CD4-positive, CD25-positive, alpha-beta regulatory T cell (primary cell): ENCODE data around the gene NOL3. TPM values are rescaled to one million over a fixed set of nuclear protein-coding genes. Genes with fewer than 3 reads are reported as not detected.
A peak's percentile ranks its signal among the peaks of the same experiment; 100 is the strongest.

Experiments
- ATAC-seq, 2 donors: fragments of 150-1000 bp; cut with Tn5 transposase; one replicate each; pipeline ENCODE4 v1.10.0; 2021; ENCODE audit warnings: low read depth in 2 of 2, moderate number of reproducible peaks in 2 of 2, moderate library complexity in 1 of 2
- DNase-seq, 3 donors: peaks; one replicate each; pipeline versions ENCODE4 v3.0.0 to v3.0.0-alpha.2; 2012 to 2022; ENCODE audit warnings: mixed read lengths in 1 of 3
- H3K27ac ChIP-seq: one replicate; pipeline ENCODE4 v1.7.0; 2013; ENCODE audit warnings: mild to moderate bottlenecking, low read length; ENCODE audit not compliant: insufficient read depth, poor library complexity, severe bottlenecking
- H3K27me3 ChIP-seq: one replicate; pipeline ENCODE4 v1.7.0; 2013; ENCODE audit warnings: low read length; ENCODE audit not compliant: control insufficient read depth, insufficient read depth
- H3K36me3 ChIP-seq: one replicate; pipeline ENCODE4 v1.7.0; 2013; ENCODE audit warnings: mild to moderate bottlenecking, low read length, moderate library complexity; ENCODE audit not compliant: control insufficient read depth, insufficient read depth
- H3K4me1 ChIP-seq: 2 replicates; pipeline ENCODE4 v1.7.0; 2013; ENCODE audit warnings: mild to moderate bottlenecking, low read length; ENCODE audit not compliant: insufficient read depth, control insufficient read depth, poor library complexity, severe bottlenecking
- H3K4me3 ChIP-seq: one replicate; pipeline ENCODE4 v1.7.0; 2013; ENCODE audit warnings: low read depth, mild to moderate bottlenecking, low read length, moderate library complexity
- H3K9me3 ChIP-seq, 2 experiments: 1 replicate in 1 of 2; 2 replicates in 1 of 2; pipeline ENCODE4 v1.7.0; 2013; ENCODE audit warnings: low read length in 2 of 2, mild to moderate bottlenecking in 1 of 2, moderate library complexity in 1 of 2; ENCODE audit not compliant: control insufficient read depth in 2 of 2
- H3K27ac Mint-ChIP-seq, 3 donors: one replicate each; pipeline ENCODE4 v1.8.0; 2020 to 2022; ENCODE audit warnings: mild to moderate bottlenecking in 3 of 3, mixed read lengths in 3 of 3, moderate library complexity in 2 of 3
- H3K27me3 Mint-ChIP-seq: one replicate; pipeline ENCODE4 v1.8.0; 2022; ENCODE audit warnings: mild to moderate bottlenecking, mixed read lengths
- H3K36me3 Mint-ChIP-seq: one replicate; pipeline ENCODE4 v1.8.0; 2020; ENCODE audit warnings: mixed read lengths
- H3K4me1 Mint-ChIP-seq, 4 donors: one replicate each; pipeline ENCODE4 v1.8.0; 2020 to 2022; ENCODE audit warnings: mixed read lengths in 4 of 4, mild to moderate bottlenecking in 1 of 4
- H3K4me3 Mint-ChIP-seq, 4 donors: one replicate each; pipeline ENCODE4 v1.8.0; 2020 to 2022; ENCODE audit warnings: mild to moderate bottlenecking in 4 of 4, mixed read lengths in 4 of 4, moderate library complexity in 3 of 4
- H3K9me3 Mint-ChIP-seq, 7 donors: one replicate each; pipeline ENCODE4 v1.8.0; 2020 to 2022; ENCODE audit warnings: mixed read lengths in 7 of 7, mild to moderate bottlenecking in 3 of 7, moderate library complexity in 2 of 7
- polyA plus RNA-seq, 4 donors: library from polyadenylated mRNA; unstranded; fragments of 300-500 nt; fragmentation: Illumina TruSeq; gene quantifications; one replicate each; pipeline ENCODE4 v1.2.3, GENCODE V29; 2021
- total RNA-seq: library from RNA; stranded (reverse); gene quantifications from one replicate; pipeline ENCODE4 v1.2.3, GENCODE V29; 2022

Gene NOL3
- total and polyA plus RNA-seq, 5 donors from 2014 or later = 2.3 TPM; not detected in 4

GRCh38 chr16:67184453-67184994, 14.2 kb downstream of the NOL3 start:
- peaks cover 18% of the 10 kb centered on the region for H3K4me1 ChIP-seq
- no peaks in the 10 kb centered on the region for H3K9me3 ChIP-seq
- H3K27ac ChIP-seq = peak overlapping the region; percentile 94
- no peaks in the 10 kb centered on the region for H3K36me3 ChIP-seq
- peak overlapping the region in 3 of 4 donors; percentile 88 to 94 (median 92) for H3K4me3 Mint-ChIP-seq
- peaks cover 10% of the 10 kb centered on the region for H3K27me3 Mint-ChIP-seq
- H3K27ac Mint-ChIP-seq = peak overlapping the region in 1 of 3 donors; percentile 74
- ATAC-seq (no peak), DNase-seq (no peak)
- peaks cover 4 to 17% (median 7%) of the 10 kb centered on the region in 4 donors for H3K4me1 Mint-ChIP-seq
- H3K36me3 Mint-ChIP-seq = no peaks in the 10 kb centered on the region
- peaks cover 3% of the 10 kb centered on the region for H3K27me3 ChIP-seq
- H3K4me3 ChIP-seq = peak overlapping the region; percentile 77
- H3K9me3 Mint-ChIP-seq = no peaks in the 10 kb centered on the region

- Mint-ChIP-seq H3K36me3 (no peaks in the 10 kb centered on the region), H3K9me3 (no peaks in the 10 kb centered on the region), H3K4me1 (peaks cover 4 to 17% (median 7%) of the 10 kb centered on the region in 4 donors), H3K27me3 (peaks cover 10% of the 10 kb centered on the region), H3K27ac (peak overlapping the region in 2 of 3 donors; percentile 82 to 93), H3K4me3 (peak overlapping the region in 3 of 4 donors; percentile 88 to 94 (median 92))
- Histone ChIP-seq H3K27me3 (peaks cover 3% of the 10 kb centered on the region), H3K4me3 (no peak overlapping the region), H3K36me3 (no peaks in the 10 kb centered on the region), H3K27ac (no peak overlapping the region), H3K9me3 (no peaks in the 10 kb centered on the region), H3K4me1 (peaks cover 18% of the 10 kb centered on the region)
- DNase-seq (peak; percentile 71 to 79 (median 74)), ATAC-seq (no peak)
These were observed 14.8 kb downstream of the NOL3 start for GRCh38 chr16:67184995-67185650.

GRCh38 chr16:67185651-67186134, 15.4 kb downstream of the NOL3 start:
- Histone ChIP-seq H3K27me3 (peaks cover 3% of the 10 kb centered on the region), H3K4me3 (no peak overlapping the region), H3K9me3 (no peaks in the 10 kb centered on the region), H3K36me3 (no peaks in the 10 kb centered on the region), H3K27ac (no peak overlapping the region), H3K4me1 (peaks cover 18% of the 10 kb centered on the region)
- Mint-ChIP-seq H3K27ac (peak overlapping the region in 2 of 3 donors; percentile 82 to 93), H3K27me3 (peaks cover 10% of the 10 kb centered on the region), H3K4me3 (peak overlapping the region in 3 of 4 donors; percentile 88 to 94 (median 92)), H3K4me1 (peaks cover 4 to 17% (median 7%) of the 10 kb centered on the region in 4 donors), H3K9me3 (no peaks in the 10 kb centered on the region), H3K36me3 (no peaks in the 10 kb centered on the region)
- ATAC-seq = no peak
- no peak for DNase-seq

- ATAC-seq (no peak), DNase-seq (no peak)
- Histone ChIP-seq H3K36me3 (no peaks in the 10 kb centered on the region), H3K4me3 (no peak overlapping the region), H3K27me3 (peaks cover 3% of the 10 kb centered on the region), H3K9me3 (no peaks in the 10 kb centered on the region), H3K27ac (no peak overlapping the region), H3K4me1 (peaks cover 22% of the 10 kb centered on the region)
- no peak overlapping the region for H3K27ac Mint-ChIP-seq
- no peaks in the 10 kb centered on the region for H3K9me3 Mint-ChIP-seq
- peaks cover 10% of the 10 kb centered on the region for H3K27me3 Mint-ChIP-seq
- H3K36me3 Mint-ChIP-seq = no peaks in the 10 kb centered on the region
- H3K4me1 Mint-ChIP-seq = peaks cover 8 to 23% (median 11%) of the 10 kb centered on the region in 4 donors
- H3K4me3 Mint-ChIP-seq = peak overlapping the region in 2 of 4 donors; percentile 27 to 59
These were observed 16.2 kb downstream of the NOL3 start for GRCh38 chr16:67186550-67186950.

- no peak overlapping the region for H3K4me3 ChIP-seq
- no peaks in the 10 kb centered on the region for H3K36me3 Mint-ChIP-seq
- DNase-seq (no peak), ATAC-seq (no peak)
- peaks cover 28% of the 10 kb centered on the region for H3K4me1 ChIP-seq
- H3K4me3 Mint-ChIP-seq = peak overlapping the region in 1 of 4 donors; percentile 27
- no peak overlapping the region for H3K27ac ChIP-seq
- H3K4me1 Mint-ChIP-seq = peaks cover 12 to 28% (median 15%) of the 10 kb centered on the region in 4 donors
- H3K36me3 ChIP-seq = no peaks in the 10 kb centered on the region
- H3K9me3 Mint-ChIP-seq = no peaks in the 10 kb centered on the region
- peaks cover 3% of the 10 kb centered on the region for H3K27me3 ChIP-seq
- peaks cover 10% of the 10 kb centered on the region for H3K27me3 Mint-ChIP-seq
- H3K9me3 ChIP-seq = no peaks in the 10 kb centered on the region
- H3K27ac Mint-ChIP-seq = no peak overlapping the region
These were observed 17.0 kb downstream of the NOL3 start for GRCh38 chr16:67187175-67187890.

- peaks cover 13 to 38% (median 17%) of the 10 kb centered on the region in 4 donors for H3K4me1 Mint-ChIP-seq
- H3K27me3 Mint-ChIP-seq = peaks cover 10% of the 10 kb centered on the region
- Histone ChIP-seq H3K36me3 (no peaks in the 10 kb centered on the region), H3K27me3 (peaks cover 3% of the 10 kb centered on the region), H3K4me3 (no peak overlapping the region), H3K27ac (no peak overlapping the region), H3K9me3 (no peaks in the 10 kb centered on the region), H3K4me1 (peaks cover 38% of the 10 kb centered on the region)
- ATAC-seq (no peak), DNase-seq (no peak)
- H3K36me3 Mint-ChIP-seq = no peaks in the 10 kb centered on the region
- no peak overlapping the region for H3K27ac Mint-ChIP-seq
- H3K4me3 Mint-ChIP-seq = peak overlapping the region in 2 of 4 donors; percentile 62 to 69
- H3K9me3 Mint-ChIP-seq = no peaks in the 10 kb centered on the region
These were observed 18.0 kb downstream of the NOL3 start for GRCh38 chr16:67188323-67188722.

GRCh38 chr16:67188798-67189197, 18.5 kb downstream of the NOL3 start:
- peaks cover under 1% of the 10 kb centered on the region for H3K36me3 ChIP-seq
- ATAC-seq = no peak
- no peak overlapping the region for H3K4me3 Mint-ChIP-seq

More at GRCh38 chr16:67188798-67189197, 18.5 kb downstream of the NOL3 start:
- H3K27me3 ChIP-seq = peaks cover 3% of the 10 kb centered on the region
- no peaks in the 10 kb centered on the region for H3K9me3 Mint-ChIP-seq
- no peak for DNase-seq
- H3K36me3 Mint-ChIP-seq = no peaks in the 10 kb centered on the region
- no peak overlapping the region for H3K27ac ChIP-seq
- no peaks in the 10 kb centered on the region for H3K9me3 ChIP-seq
- H3K4me1 ChIP-seq = peaks cover 42% of the 10 kb centered on the region
- no peak overlapping the region for H3K27ac Mint-ChIP-seq
- no peak overlapping the region for H3K4me3 ChIP-seq
- H3K27me3 Mint-ChIP-seq = peaks cover 10% of the 10 kb centered on the region
- peaks cover 13 to 43% (median 21%) of the 10 kb centered on the region in 4 donors for H3K4me1 Mint-ChIP-seq
